ENCODE measurements around the gene ZDHHC9.

The ZDHHC9 gene

GRCh38 chrX:129785160-129785947 lies 58.3 kb downstream of the ZDHHC9 start:
- Mint-ChIP-seq H3K9me3 (no peaks in the 10 kb centered on the region), H3K27me3 (no peaks in the 10 kb centered on the region), H3K36me3 (ENCODE audit: low read depth) (peaks cover 58% of the 10 kb centered on the region), H3K27ac (peak overlapping the region; percentile 85), H3K4me1 (peaks cover 53% of the 10 kb centered on the region), H3K4me3 (peak overlapping the region; percentile 59)
- no peak for ATAC-seq
- DNase-seq = no peak

DNA sequence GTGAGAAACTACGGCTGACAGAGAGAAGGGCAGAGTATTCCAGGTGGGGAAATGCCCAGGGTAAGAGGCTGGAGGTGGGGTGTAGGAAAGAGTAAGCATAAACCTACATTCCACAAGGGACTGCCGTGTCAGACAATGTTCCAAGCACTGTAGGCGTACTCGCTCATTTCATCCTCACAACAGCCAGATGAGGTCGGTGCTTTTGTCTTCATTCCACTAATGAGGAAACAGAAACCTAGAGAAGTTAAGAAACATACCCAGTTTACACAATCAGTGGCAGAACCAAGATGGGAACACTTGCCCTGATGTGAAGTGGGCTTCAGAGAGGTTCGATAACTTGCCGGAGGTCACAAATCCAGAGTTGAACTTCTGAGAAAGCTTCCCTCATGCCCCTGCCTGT lies 59.3 kb downstream of the ZDHHC9 start:
- ATAC-seq (no peak), DNase-seq (no peak)
- peak overlapping the region; percentile 93 for H3K27ac Mint-ChIP-seq
- peak overlapping the region; percentile 93 for H3K4me3 Mint-ChIP-seq
- no peaks in the 10 kb centered on the region for H3K27me3 Mint-ChIP-seq
- H3K9me3 Mint-ChIP-seq = no peaks in the 10 kb centered on the region
- peaks cover 56% of the 10 kb centered on the region for H3K36me3 Mint-ChIP-seq (ENCODE audit: low read depth)
- peaks cover 53% of the 10 kb centered on the region for H3K4me1 Mint-ChIP-seq

DNA sequence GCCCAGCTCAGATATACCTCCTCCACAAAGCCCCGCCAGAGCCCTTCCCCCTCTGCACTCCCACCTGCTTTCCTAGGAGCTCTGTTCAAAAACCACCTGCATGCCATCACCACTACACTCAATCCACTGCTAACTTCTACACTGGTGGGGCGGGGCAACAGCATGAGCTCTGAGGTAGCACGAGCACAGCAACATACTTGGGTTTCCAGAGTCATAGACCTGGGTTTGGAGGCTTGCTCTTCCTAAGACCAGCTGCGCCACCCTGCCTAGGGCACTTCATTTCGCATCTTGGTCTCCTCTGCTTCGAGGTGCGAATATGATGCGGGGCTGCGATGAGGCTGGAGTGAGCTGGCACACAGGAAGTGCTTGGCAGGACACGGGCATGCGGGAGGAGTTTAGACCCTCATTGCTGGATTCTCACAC lies 60.4 kb downstream of the ZDHHC9 start:
- Mint-ChIP-seq H3K9me3 (no peaks in the 10 kb centered on the region), H3K4me1 (peaks cover 60% of the 10 kb centered on the region), H3K4me3 (peak overlapping the region; percentile 93), H3K27me3 (no peaks in the 10 kb centered on the region), H3K27ac (peak overlapping the region; percentile 93), H3K36me3 (ENCODE audit: low read depth) (peaks cover 53% of the 10 kb centered on the region)
- no peak for DNase-seq
- no peak for ATAC-seq

GRCh38 chrX:129782706-129783105 lies 61.0 kb downstream of the ZDHHC9 start:
- Mint-ChIP-seq H3K9me3 (no peaks in the 10 kb centered on the region), H3K27ac (peak overlapping the region; percentile 93), H3K36me3 (ENCODE audit: low read depth) (peaks cover 52% of the 10 kb centered on the region), H3K4me1 (peaks cover 65% of the 10 kb centered on the region), H3K4me3 (peak overlapping the region; percentile 93), H3K27me3 (no peaks in the 10 kb centered on the region)
- ATAC-seq = no peak
- DNase-seq = no peak

- H3K4me3 Mint-ChIP-seq = peak overlapping the region; percentile 93
- no peaks in the 10 kb centered on the region for H3K27me3 Mint-ChIP-seq
- H3K36me3 Mint-ChIP-seq (ENCODE audit: low read depth) = peaks cover 45% of the 10 kb centered on the region
- H3K27ac Mint-ChIP-seq = peak overlapping the region; percentile 93
- ATAC-seq (peak; percentile 20), DNase-seq (peak; percentile 40)
- H3K9me3 Mint-ChIP-seq = no peaks in the 10 kb centered on the region
- peaks cover 61% of the 10 kb centered on the region for H3K4me1 Mint-ChIP-seq
Observed at GRCh38 chrX:129781680-129782495, 61.8 kb downstream of the ZDHHC9 start.

- DNase-seq = peak; percentile 74
- H3K36me3 Mint-ChIP-seq (ENCODE audit: low read depth) = peaks cover 44% of the 10 kb centered on the region
- peaks cover 61% of the 10 kb centered on the region for H3K4me1 Mint-ChIP-seq
Observed at GRCh38 chrX:129781134-129781672, 62.5 kb downstream of the ZDHHC9 start.

DNA sequence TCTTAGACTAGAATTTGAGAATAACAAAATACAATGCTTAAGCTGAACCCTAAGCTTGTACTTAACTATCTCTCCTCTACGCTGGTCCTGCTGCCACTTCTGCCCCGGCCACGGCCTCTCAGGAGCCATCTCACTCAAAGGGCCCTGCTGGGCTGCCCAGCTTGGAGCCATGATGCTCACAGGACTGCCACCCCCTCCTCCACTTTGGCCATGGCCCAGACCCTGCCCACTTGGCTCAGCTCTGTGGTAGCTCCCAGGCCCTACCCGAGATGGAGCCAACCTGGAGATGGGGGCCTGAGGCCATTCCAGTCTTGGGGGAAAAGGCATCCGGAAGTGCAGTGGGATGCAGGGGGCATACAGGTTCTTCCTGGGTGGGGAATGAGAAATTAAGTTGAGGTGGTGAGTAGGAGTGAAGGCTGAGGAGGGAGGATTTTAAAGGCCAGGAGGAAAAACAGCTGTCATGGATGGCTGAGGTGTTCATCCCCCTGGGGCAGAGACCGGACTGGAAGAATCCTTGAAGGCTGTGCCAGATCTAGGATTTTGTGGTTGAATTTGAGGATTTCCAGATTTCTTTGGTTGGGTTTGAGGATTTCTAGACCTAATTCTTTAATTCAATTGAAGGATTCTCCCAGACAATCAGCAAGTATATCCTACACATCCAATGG lies 63.1 kb downstream of the ZDHHC9 start:
- no peak for ATAC-seq
- H3K36me3 Mint-ChIP-seq (ENCODE audit: low read depth) = peaks cover 39% of the 10 kb centered on the region

More at GRCh38 chrX:129781134-129781672, 62.5 kb downstream of the ZDHHC9 start:
- no peaks in the 10 kb centered on the region for H3K27me3 Mint-ChIP-seq
- H3K9me3 Mint-ChIP-seq = no peaks in the 10 kb centered on the region
- H3K4me3 Mint-ChIP-seq = peak overlapping the region; percentile 93
- peak overlapping the region; percentile 94 for H3K27ac Mint-ChIP-seq
- peak; percentile 92 for ATAC-seq

GRCh38 chrX:129779747-129780146 lies 63.9 kb downstream of the ZDHHC9 start, which contains the start of gene SASH3:
Gene SASH3 (plus strand): TSS chrX:129779949. CDS start chrX:129780098, 149 bp downstream.
- H3K27ac Mint-ChIP-seq = peak within 1 kb of the TSS; percentile 94
- peak; percentile 66 for DNase-seq
- H3K4me3 Mint-ChIP-seq = peak within 1 kb of the TSS; percentile 93
- no peaks in the 10 kb centered on the region for H3K9me3 Mint-ChIP-seq
- H3K36me3 Mint-ChIP-seq (ENCODE audit: low read depth) = peaks cover 33% of the 10 kb centered on the region
- H3K4me1 Mint-ChIP-seq = peaks cover 60% of the 10 kb centered on the region
- peak; percentile 18 for ATAC-seq
- no peaks in the 10 kb centered on the region for H3K27me3 Mint-ChIP-seq

More for the DNA sequence above, 63.1 kb downstream of the ZDHHC9 start:
- no peaks in the 10 kb centered on the region for H3K27me3 Mint-ChIP-seq
- peak overlapping the region; percentile 94 for H3K27ac Mint-ChIP-seq
- no peaks in the 10 kb centered on the region for H3K9me3 Mint-ChIP-seq
- H3K4me1 Mint-ChIP-seq = peaks cover 59% of the 10 kb centered on the region
- H3K4me3 Mint-ChIP-seq = peak overlapping the region; percentile 93
- no peak for DNase-seq

DNA sequence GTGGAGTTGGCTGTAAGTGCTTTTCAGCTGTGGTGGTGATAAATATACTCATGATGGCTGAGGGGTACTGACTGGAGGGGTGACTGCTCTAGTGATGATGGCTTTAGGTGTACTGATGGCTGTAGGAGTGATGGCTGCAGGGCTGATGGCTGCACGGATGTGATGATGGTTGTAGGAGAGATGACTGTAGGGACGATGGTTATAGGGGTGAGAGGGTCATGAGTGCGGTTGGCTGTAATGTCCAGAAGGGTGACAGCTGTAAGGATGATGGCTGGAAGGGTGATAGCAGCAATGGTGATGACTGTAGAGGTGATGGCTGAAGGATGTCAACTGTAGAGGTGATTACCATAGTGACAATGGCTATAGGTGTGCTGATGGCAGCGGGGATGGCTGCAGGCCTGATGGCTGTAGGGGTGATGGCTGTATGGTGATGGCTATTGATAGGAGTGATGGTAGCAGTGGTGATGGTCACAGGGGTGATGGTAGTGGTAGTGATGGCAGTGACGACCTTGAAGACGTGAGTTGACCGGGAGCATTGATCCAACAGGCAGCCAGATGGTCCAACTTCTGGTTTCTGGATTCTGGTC lies 64.5 kb downstream of the ZDHHC9 start:
- H3K4me3 Mint-ChIP-seq = peak overlapping the region; percentile 93
- peaks cover 29% of the 10 kb centered on the region for H3K36me3 Mint-ChIP-seq (ENCODE audit: low read depth)
- DNase-seq = no peak
- peak overlapping the region; percentile 94 for H3K27ac Mint-ChIP-seq
- H3K27me3 Mint-ChIP-seq = no peaks in the 10 kb centered on the region
- no peak for ATAC-seq
- H3K9me3 Mint-ChIP-seq = no peaks in the 10 kb centered on the region
- H3K4me1 Mint-ChIP-seq = peaks cover 59% of the 10 kb centered on the region

GRCh38 chrX:129777218-129778030 lies 66.3 kb downstream of the ZDHHC9 start:
- Mint-ChIP-seq H3K4me3 (peak overlapping the region; percentile 81), H3K4me1 (peaks cover 62% of the 10 kb centered on the region), H3K36me3 (ENCODE audit: low read depth) (peaks cover 13% of the 10 kb centered on the region), H3K9me3 (no peaks in the 10 kb centered on the region), H3K27ac (peak overlapping the region; percentile 94), H3K27me3 (no peaks in the 10 kb centered on the region)
- DNase-seq (peak; percentile 74), ATAC-seq (peak; percentile 22)

GRCh38 chrX:129773649-129774458 lies 69.8 kb downstream of the ZDHHC9 start:
- Mint-ChIP-seq H3K36me3 (ENCODE audit: low read depth) (peaks cover 3% of the 10 kb centered on the region), H3K4me1 (peaks cover 78% of the 10 kb centered on the region), H3K27me3 (no peaks in the 10 kb centered on the region), H3K4me3 (no peak overlapping the region), H3K27ac (peak overlapping the region; percentile 54), H3K9me3 (no peaks in the 10 kb centered on the region)
- DNase-seq (no peak), ATAC-seq (no peak)

DNA sequence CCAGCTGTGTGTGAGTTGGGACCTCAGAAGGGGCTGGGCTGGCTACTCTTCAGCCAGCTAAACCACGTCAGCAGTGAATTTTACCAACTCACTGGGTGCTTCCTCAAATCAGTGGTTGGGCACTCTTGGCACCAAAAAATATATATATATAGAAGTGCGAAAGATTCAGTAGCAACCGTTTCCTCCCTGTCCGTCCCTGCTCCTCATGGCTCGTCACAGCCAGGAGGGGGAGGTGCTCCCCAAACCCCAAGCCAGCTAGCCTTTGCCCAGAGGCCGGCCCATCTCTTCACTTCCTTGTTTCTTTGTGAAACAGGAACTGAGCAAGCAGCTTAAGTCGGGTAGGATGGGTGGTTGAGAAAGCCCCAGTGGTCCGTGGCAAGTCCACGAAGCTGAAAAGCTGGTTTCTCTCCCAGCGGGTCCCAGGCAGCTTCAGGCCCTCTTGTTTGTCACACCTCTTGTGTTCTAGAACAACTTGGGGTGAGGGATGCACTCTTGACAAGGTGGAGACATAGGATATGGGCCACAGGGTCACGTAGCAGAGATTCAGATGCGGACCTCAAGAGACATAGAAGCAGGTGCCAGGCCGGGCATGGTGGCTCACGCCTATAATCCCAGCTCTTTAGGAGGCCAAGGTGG lies 70.8 kb downstream of the ZDHHC9 start:
- peak; percentile 57 for DNase-seq
- peak; percentile 20 for ATAC-seq
- Mint-ChIP-seq H3K36me3 (ENCODE audit: low read depth) (peaks cover 3% of the 10 kb centered on the region), H3K4me3 (no peak overlapping the region), H3K9me3 (no peaks in the 10 kb centered on the region), H3K27me3 (no peaks in the 10 kb centered on the region), H3K4me1 (peaks cover 78% of the 10 kb centered on the region), H3K27ac (peak overlapping the region; percentile 87)

All from activated naive CD8-positive, alpha-beta T cell treated with anti-CD3 and anti-CD28 coated beads, Interleukin-2, amount 50 U/mL, for 24 hours (primary cell).